Measurements from ENCODE around the gene IGBP1. TPM values are rescaled to one million over a fixed set of nuclear protein-coding genes. Genes with fewer than 3 reads are reported as not detected.

Gene IGBP1
- total and polyA plus RNA-seq, 12 donors: 28.1 to 82.3 (median 62.1) TPM

- TF ChIP-seq CTCF (IDR thresholded peaks at IDR 0.05) (no peak), POLR2A (IDR thresholded peaks at IDR 0.05) (no peak)
- H3K27me3 ChIP-seq: peaks cover 7% of the 10 kb centered on the region
- no peaks in the 10 kb centered on the region for H3K9me3 ChIP-seq (replicated peaks in 1 of 3)
- peak overlapping the region in 3 of 5 donors; percentile 22 to 84 (median 80) for H3K27ac ChIP-seq
- WGBS, 4 donors: 0 to 34% (median 14%) methylated on average over 7 to 12 of the region's 12 CpGs
- no peak for DNase-seq
- H3K36me3 ChIP-seq (replicated peaks in 1 of 2): no peaks in the 10 kb centered on the region
- H3K4me3 ChIP-seq: peak overlapping the region in 3 of 4 donors; percentile 59 to 77 (median 73)
- intact Hi-C loops (cut with DNase I): no loop called here
- H3K4me1 ChIP-seq (replicated peaks in 1 of 2): peaks cover 0 to 10% of the 10 kb centered on the region in 2 donors
Measured at GRCh38 chrX:70134116-70134477, 850 bp downstream of the IGBP1 start.

- no peak for DNase-seq
- 81 to 99% (median 88%) methylated on average over 2 of the region's 2 CpGs for WGBS, 4 donors
- Histone ChIP-seq H3K9me3 (replicated peaks in 1 of 3) (no peaks in the 10 kb centered on the region), H3K4me1 (replicated peaks in 1 of 2) (peaks cover 0 to 10% of the 10 kb centered on the region in 2 donors), H3K27me3 (no peaks in the 10 kb centered on the region), H3K4me3 (no peak overlapping the region), H3K27ac (no peak overlapping the region), H3K36me3 (replicated peaks in 1 of 2) (no peaks in the 10 kb centered on the region)
- no peak for TF ChIP-seq POLR2A (IDR thresholded peaks at IDR 0.05)
- TF ChIP-seq CTCF (IDR thresholded peaks at IDR 0.05): no peak
- intact Hi-C loops (cut with DNase I): no loop called here
Measured at GRCh38 chrX:70138622-70139021, 5.4 kb downstream of the IGBP1 start.

- Histone ChIP-seq H3K27ac (no peak overlapping the region), H3K27me3 (no peaks in the 10 kb centered on the region), H3K4me1 (replicated peaks in 1 of 2) (peaks cover 0 to 5% of the 10 kb centered on the region in 2 donors), H3K9me3 (replicated peaks in 1 of 3) (no peaks in the 10 kb centered on the region), H3K36me3 (replicated peaks in 1 of 2) (no peaks in the 10 kb centered on the region), H3K4me3 (no peak overlapping the region)
- intact Hi-C loops (cut with DNase I): no loop called here
- no peak for DNase-seq
- 74 to 94% (median 79%) methylated on average over 3 of the region's 3 CpGs for WGBS, 4 donors
- no peak for TF ChIP-seq POLR2A (IDR thresholded peaks at IDR 0.05)
- TF ChIP-seq CTCF (IDR thresholded peaks at IDR 0.05): no peak
Measured at GRCh38 chrX:70139736-70140135, 6.5 kb downstream of the IGBP1 start.

GRCh38 chrX:70141373-70141772, 8.1 kb downstream of the IGBP1 start:
- no peaks in the 10 kb centered on the region for H3K27me3 ChIP-seq
- no peak overlapping the region for H3K4me3 ChIP-seq
- 65 to 92% (median 76%) methylated on average over 2 of the region's 2 CpGs for WGBS, 4 donors
- no peaks in the 10 kb centered on the region for H3K4me1 ChIP-seq (replicated peaks in 1 of 2)
- H3K36me3 ChIP-seq (replicated peaks in 1 of 2): no peaks in the 10 kb centered on the region
- intact Hi-C loops (cut with DNase I): no loop called here
- TF ChIP-seq CTCF (IDR thresholded peaks at IDR 0.05): no peak
- TF ChIP-seq POLR2A (IDR thresholded peaks at IDR 0.05): no peak
- DNase-seq: no peak
- H3K27ac ChIP-seq: no peak overlapping the region
- no peaks in the 10 kb centered on the region for H3K9me3 ChIP-seq (replicated peaks in 1 of 3)
